GM10248 (cell line): ENCODE data around the gene CEP128.

Source experiments
- CTCF ChIA-PET: fragments of 300-600 bp; sonication (Branson Sonifier 250); formaldehyde crosslinking; extraction: SDS; loops from one replicate; lab custom pipeline; 2021; ENCODE audit warnings: antibody characterized with exemption; lab: Yijun Ruan, JAX
- POLR2A ChIA-PET: fragments of 350-650 bp; sonication (Branson Sonifier 250); formaldehyde crosslinking; extraction: SDS; loops from one replicate; lab custom pipeline; 2020; ENCODE audit warnings: antibody characterized with exemption; lab: Yijun Ruan, JAX
- DNase-seq: peaks from one replicate; pipeline ENCODE4 v3.0.0; 2012; ENCODE audit errors: extremely low spot score
- CTCF ChIP-seq: IDR thresholded peaks from 2 replicates; pipeline ENCODE4 v1.5.1; 2012; ENCODE audit warnings: mild to moderate bottlenecking, low read depth; ENCODE audit errors: extremely low read depth, missing control alignments, control extremely low read depth

CEP128 gene

DNA sequence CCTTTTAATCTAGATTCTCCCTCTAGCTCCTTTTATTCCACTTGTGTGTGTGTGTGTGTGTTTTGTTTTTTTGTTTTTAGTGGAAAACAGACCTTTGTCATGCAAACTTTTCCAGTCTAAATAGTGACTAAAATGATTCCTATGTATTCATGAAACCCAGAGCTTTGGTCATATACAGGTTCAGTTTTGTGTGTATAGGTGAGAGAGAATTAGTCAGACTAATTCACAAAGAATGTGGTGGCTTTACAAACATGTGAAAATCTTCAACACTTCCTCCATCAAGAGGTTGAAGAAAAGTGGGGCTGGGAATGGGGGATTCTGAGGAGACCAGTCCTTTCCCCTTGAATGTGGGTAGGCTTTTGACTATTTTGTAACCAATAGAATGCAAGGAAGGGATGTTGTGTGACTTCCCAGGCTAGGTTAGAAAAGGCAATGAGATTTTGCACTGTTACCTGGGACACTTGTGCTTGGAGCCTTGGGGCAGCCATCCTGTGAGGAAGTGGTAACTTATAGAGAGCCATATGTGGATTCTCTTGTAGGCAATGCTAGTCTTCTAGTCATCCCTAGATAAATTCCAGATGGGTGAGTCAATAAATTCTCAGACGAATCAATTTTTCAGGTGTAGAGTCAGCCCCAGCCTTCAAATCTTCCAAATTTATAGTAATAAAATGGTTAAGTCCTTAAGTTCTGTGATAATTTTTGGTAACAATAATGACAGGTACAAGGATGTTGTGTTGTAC, 236.1 kb downstream of the CEP128 start:
- no peak for TF ChIP-seq CTCF
- ChIA-PET CTCF (no interaction called here), POLR2A (no interaction called here)
- no peak for DNase-seq

- DNase-seq, result no peak
- ChIA-PET CTCF (no interaction called here), POLR2A (no interaction called here)
- no peak for TF ChIP-seq CTCF
Observed at GRCh38 chr14:80700601-80701000, 240.9 kb downstream of the CEP128 start.

GRCh38 chr14:80699861-80700260, 241.7 kb downstream of the CEP128 start:
- POLR2A ChIA-PET, result no interaction called here
- CTCF ChIA-PET, result no interaction called here
- TF ChIP-seq CTCF, result no peak
- DNase-seq, result no peak

DNA sequence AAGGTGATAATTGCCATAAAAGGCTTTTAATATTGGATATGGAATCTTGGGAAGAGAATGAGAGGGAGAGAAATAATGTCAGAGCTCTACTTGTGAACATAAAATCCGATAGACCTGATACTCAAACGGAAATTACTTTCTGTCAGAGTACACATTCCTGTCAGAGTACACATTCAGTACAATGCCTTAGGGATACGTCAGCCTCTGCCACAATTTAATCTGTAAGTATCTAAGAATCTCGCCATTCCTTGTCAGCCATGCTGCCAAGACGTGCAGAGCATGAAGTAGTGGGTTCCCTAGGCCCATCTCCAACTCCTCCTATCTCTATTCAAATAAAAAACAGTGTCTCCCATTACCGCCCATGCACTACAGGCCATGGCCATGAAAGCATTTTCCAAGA, 242.6 kb downstream of the CEP128 start:
- CTCF ChIA-PET, result no interaction called here
- TF ChIP-seq CTCF, result no peak
- POLR2A ChIA-PET, result no interaction called here
- DNase-seq, result no peak

GRCh38 chr14:80695869-80696268, 245.7 kb downstream of the CEP128 start:
- no peak for DNase-seq
- no peak for TF ChIP-seq CTCF
- ChIA-PET CTCF (no interaction called here), POLR2A (no interaction called here)

- POLR2A ChIA-PET, result no interaction called here
- CTCF ChIA-PET, result no interaction called here
- DNase-seq, result no peak
- no peak for TF ChIP-seq CTCF
Observed at GRCh38 chr14:80692903-80693302, 248.6 kb downstream of the CEP128 start.

- ChIA-PET POLR2A (no interaction called here), CTCF (no interaction called here)
- no peak for TF ChIP-seq CTCF
- DNase-seq, result no peak
Observed at GRCh38 chr14:80681651-80682050, 259.9 kb downstream of the CEP128 start.
